NCI-H2227 (cell line): ENCODE results near the gene MYCBP.
A peak's percentile ranks its signal among the peaks of the same experiment; 100 is the strongest.
"Not testable (repeated sequence)": the region's sequence is repeated elsewhere in the genome, so short reads cannot be mapped to it uniquely, and the experiment has no call there.

Source experiments
- DNase-seq: peaks from one replicate; lab custom pipeline; 2025; ENCODE audit not compliant: unreplicated experiment; lab: John Stamatoyannopoulos, UW

The MYCBP gene

DNA sequence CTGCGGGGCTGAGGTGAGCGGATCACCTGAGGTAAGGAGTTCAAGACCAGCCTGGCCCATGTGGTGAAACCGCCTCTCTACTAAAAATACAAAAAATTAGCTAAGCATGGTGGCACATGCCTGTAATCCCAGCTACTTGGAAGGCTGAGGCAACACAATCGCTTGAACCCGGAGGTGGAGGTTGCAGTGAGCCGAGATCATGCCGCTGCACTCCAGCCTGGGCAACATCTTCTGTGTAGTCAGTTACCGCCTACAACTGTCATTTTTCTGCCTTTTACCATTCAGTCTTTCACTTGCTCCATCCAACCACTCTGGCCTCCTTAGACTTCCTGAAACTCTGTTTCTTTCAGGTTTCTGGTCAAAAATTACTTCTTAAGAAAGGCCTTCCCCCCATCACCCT, 2.2 kb downstream of the MYCBP start:
- no peak for DNase-seq

DNA sequence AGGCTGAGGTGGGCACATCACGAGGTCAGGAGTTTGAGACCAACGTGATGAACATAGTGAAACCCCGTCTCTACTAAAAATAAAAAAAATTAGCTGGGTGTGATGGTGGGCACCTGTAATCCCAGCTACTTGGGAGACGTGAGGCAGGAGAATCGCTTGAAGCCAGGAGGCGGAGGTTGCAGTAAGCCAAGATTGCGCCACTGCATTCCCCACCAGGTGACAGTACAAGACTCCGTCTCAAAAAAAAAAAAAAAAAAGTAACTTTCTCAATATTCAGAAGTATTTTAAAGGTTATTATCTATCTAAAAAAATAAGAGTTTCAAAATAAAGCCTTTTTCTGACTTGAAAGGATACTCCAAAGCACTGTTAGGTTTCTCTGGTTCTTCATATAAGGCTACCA, 5.9 kb downstream of the MYCBP start:
- no peak for DNase-seq

DNA sequence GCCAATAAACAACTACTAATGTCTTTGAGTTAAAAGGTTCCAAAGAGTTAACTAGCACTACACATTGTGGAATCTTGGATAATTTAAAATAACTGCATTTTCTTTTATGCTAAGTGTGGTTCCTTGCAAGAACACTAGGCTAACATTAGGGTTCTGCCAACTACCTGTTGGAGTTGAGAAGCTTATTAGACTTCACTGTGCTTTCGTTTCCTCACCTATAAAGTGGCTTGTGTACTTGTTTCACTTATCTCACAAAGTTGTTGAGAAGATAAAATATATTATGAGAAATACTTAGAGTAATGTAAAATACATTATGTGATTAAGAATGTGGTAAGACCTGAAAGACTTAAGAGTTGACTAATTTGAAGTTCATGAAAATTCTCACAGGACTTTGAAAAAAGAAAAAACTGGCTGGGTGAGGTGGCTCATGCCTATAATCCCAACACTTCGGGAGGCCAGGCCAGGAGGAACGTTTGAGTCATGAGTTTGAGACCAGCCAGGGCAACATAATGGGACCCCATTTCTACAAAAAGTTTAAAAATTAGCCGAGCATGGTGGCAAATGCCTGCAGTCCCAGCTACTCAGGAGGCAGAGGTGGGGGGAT, 7.9 kb downstream of the MYCBP start:
- no peak for DNase-seq

DNA sequence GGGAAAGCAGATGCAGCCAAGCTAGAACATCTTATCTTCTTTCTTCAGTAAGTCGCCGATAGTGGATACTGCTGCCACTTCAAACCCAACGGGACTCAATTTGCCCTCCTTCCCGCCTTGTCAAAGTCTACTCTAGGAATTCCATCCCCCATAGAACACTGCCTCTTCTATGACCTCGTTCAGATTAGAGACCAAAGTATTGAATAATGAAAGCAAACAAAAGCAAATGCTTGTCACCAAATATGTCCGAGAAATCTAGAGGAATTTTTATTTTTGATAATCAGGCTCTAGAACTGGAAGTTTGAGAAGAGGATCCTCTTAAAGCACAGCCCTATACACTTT, 12.7 kb downstream of the MYCBP start:
- DNase-seq, result peak; percentile 31

DNA sequence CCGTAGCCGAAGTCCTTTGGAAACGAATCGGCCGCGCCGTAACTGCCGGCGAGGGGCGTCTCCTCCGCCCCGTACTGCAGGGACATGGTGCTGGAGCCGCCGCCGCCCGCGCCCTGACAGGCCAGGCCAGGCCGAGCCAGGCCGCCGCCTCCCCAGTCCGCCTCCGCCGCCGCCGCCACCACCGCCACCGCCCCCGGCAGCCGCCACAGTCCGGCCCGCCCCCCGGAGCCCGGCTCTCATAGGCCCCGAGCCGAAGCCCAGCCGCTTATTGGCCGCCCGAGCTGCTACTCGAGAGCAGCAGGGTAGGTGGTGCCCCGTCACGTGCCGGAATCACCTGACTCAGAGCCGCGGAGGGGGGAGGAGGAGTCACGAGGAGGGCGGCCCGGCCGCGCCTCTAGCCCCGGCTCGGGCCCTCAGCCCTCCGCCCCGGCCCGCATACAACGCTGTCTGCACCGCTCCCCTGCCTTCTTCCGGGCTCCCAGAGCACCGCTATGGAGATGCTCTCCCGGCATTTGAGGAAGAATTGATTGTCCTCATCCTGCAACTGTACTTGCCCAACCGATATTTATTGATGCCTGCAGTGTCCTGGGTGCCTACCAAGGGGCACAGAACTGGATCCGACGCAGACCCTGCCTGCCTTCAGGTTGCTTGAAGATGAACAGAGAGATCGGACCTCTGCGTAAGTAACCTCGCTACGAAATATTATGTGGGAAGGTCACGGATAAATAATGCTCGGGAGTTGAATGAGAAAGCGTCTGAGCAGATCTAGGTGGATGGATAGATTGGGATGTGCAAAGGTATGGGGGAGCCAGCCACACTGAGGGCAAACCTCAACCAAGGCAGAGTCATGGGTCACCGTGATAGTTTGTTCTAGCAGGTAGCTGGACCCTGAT, 13.3 kb downstream of the MYCBP start, which contains the start of gene RRAGC:
TSS of gene RRAGC (minus strand) at position 212 of the 893 bp plus-strand sequence. CDS start at position 86, 126 bp downstream.
- DNase-seq, result peak; percentile 99

DNA sequence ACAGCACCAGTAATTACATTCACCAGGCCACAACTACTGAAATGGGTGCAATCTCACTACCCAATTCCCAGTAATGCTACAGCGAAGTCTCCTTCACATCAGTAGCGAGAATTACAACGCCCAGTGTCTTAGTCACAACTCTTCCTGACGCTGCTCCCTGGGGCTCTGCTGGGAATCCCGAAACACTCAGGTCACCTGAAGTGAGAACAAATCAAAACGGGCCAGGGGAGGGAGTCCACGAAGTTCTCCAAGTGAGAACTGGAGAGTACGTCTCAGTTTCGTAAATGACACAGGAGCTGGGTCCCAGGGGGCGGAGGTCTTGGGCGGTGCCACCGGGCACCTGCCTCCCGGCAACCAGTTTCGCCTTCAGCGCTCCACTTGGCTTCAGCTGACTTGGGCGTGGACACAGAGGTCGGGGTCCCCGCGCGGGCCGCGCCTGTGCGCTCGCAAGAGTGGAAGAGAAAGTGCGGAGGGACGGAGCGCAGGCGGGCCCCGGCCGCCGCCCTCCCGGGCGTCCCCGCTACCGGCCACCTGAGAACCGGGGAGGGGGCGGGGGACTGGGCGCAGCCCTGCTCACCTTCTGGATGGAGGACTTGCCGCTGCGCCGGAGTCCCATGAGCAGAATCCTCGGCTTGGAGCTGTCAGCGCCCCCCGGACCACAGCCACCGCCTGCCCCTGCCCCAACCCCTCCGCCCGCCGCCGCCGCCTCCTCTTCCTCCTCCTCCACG, 14.2 kb downstream of the MYCBP start:
- peak; percentile 36 for DNase-seq

DNA sequence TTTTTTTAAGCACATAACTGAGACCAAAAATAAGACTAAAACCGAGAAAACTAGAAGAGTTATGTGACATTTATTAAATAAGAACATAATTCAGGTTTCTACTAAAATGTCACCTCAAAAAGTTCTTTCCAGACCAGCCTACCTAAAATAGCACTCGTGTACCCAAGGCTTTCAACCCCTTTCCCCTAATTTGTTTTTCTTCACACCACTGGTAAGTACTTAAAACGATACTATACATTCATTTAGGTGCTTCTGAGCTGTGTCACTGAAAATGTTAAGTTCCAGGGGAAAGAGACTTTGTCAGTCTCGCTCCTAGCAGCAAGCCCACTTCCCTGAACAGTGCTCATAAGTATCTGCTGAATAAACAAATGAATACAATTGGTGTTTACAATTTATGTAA, 20.4 kb downstream of the MYCBP start:
- no peak for DNase-seq

DNA sequence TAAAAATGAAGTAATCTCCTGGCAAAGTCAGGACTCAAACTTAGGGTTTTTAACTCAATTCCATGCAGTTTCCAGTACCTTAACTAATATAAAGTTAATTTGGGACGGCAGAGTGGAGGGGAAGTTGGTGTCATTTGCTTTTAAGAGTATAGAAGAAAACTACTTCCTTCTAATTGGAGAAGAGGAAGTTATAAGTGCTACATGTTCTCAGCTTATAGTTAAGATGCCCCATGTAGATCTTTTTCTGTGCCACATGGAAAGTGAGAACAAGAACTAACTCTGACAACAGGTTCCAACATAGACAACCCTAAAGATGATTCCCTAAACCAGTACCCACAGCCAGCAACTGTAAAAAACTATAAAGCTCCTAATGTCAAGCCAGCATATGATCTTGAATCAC, 25.1 kb downstream of the MYCBP start:
- no peak for DNase-seq

DNA sequence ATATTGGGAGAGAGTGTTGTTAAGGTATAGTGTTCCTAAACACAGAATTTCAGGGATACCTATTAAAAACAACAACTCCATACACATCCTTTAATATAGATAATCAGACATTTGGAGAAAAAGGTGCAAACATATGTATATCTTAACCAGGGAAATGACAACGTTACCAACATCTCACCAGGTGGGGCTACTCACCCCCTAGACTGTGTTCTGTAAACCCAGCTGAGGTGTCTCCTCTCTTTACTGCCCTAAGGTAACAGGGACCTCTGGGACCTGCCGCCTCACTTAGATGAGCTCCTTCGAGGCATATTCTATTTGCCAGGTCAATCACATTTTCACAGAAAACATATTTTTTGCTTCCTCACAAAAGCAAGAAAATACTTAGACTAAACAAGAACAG, 26.9 kb downstream of the MYCBP start:
- no peak for DNase-seq

DNA sequence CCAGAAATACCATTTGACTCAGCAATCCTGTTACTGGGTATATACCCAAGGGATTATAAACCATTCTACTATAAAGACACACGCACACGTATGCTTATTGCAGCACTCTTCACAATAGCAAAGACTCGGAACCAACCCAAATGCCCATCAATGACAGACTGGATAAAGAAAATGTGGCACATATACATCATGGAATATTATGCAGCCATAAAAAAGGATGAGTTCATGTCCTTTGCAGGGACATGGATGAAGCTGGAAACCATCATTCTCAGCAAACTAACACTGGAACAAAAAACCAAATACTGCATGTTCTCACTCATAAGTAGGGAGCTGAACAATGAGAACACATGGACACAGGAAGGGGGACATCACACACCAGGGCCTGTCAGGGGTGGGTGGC, 28.1 kb downstream of the MYCBP start:
- not testable (repeated sequence) for DNase-seq

DNA sequence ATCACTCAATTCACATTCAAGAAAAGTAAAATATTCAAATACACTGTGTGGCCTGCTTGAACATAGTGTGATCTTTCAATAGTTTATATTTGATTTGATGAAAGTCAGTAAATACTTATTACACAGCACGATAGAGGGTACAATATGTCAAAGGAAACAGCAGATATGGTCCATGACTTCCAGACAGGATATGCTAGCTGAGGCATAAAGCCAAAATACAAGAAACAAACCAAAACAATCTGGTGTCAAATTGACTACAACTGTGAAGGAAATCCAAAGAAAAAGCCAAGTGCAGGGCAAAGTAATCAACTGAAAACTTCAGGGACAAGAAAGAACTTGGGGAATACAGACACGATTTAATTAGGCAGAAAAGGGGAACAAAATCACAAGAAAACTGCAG, 32.9 kb downstream of the MYCBP start:
- DNase-seq, result no peak

DNA sequence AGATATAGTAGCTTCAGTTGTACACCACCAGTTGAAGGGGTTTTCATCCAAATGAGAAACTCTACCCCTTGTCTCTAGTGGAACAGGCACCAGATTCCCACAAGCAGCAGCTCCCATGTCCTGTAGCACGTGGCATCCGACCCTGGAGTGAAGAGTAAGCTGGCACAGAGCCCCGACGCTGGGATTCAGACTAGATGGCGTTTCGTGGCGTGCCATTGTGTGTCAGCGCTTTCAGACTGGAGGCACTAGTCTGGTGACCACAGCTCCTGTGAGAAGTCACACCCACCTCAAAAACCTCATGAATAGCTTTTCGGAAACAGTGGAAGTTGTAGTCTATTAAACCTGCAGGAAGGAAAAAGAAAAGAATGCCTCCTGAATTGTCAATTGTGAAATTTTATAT, 33.8 kb downstream of the MYCBP start:
- no peak for DNase-seq

DNA sequence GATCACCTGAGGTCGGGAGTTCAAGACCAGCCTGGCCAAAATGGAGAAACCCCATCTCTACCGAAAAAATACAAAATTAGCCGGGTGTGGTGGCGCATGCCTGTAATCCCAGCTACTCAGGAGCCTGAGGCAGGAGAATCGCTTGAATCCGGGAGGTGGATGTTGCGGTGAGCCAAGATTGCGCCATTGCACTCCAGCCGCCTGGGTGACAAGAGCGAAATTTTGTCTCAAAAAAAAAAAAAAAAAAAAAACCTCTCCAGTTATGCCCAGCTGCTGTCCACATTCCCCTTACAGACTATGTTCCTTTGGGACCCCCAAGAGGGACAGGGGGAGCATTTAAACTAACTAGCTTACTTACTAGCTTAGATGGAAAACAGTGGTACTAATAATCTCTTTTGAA, 36.8 kb downstream of the MYCBP start:
- DNase-seq, result not testable (repeated sequence)

DNA sequence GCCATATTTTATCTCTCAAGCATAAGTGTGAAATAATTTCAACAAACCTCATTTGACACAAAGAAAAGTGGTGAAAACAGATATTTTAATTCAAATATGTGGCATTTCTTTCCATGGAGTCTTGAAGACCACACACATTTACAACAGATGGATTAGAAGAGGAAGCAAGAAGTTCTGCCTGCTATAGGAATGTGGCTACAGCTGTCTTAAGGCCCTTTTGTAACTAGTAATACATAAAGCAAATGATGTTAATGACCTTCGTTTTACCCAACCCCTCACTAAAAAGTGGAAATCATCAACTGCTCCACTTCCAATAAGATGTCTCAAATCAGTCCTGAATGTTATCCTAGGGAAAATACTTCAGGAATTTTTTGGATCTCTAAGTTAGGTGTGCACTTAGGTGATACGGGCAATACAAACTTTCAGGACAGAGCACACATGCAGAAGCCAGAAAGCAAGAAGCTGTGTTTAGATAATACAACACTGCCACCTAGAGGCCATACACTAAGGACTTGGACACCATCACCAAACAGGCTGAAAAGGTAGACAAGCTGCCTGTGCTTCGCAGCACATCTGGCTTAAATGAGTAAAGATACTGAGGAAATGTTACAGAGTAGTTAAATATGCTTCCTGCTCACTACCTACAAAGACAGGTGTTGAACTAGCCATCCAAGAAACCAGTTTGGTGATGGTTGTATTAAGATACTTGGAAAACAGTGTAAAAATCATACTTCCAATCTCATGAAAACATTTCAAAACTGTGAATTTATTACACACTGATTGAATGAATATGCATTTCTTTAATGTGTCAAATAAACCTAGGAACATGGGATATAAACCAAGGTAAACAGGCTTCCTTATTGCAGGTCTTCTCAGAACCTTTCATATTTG, 38.0 kb downstream of the MYCBP start:
- DNase-seq, result peak; percentile 90

DNA sequence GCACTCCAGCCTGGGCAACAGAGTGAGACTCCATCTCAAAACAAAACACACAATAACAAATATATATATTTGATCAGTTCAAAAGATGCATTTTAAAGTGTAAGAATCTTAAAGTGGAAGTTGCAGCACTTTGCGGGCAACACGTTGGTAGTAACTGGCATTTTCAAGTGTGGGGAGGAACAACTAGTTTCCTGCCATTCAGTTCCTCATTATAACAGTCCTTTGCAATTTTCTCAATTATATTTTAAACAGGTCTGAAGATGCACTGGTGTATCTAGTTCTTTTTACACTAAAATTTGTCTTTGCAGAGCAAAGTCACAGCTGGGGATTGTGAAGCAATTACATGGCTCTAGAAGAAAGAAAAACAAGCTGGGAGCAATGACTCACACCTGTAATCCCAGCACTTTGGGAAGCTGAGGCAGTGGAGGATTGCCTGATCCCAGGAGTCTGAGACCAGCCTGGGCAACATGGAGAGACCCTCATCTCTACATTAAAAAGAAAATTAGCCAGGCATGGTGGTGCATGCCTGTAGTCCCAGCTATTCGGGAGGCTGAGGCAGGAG, 38.8 kb downstream of the MYCBP start:
- no peak for DNase-seq

DNA sequence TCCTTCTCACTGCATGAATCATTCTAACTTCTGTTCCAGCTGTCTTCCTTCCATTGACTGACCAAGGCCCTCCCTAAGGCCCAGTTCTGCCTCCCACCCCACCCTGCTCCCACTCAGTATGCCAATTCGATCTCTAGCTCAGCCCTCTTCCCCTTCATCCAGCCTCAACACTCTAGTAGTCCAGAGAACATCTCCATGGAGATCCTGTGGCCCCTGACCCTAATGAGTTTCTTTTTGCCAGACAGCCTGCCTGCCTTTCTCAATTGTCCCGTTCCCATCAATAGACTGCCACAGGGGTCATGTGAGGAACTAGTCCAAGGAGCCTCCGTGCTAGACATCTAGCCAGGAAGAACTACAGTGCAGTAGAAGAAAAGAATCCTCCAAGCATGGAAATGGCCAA, 40.0 kb downstream of the MYCBP start:
- no peak for DNase-seq

DNA sequence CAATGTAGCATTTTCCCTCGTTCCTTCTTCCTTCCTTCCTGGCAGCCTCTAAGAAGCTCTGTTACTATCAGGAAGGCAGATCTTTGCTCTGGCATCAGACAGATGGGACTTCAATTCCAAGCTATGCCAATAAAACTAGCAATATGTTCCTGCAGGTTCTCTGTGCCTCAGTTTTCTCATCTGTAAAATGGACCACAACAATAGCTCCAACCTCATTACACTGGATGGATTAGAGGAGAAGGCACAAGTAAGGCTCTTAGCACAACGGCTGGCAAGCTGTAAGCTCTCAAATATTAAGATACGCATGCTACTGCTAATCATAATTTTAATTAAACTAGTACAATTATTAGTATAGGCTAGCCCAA, 40.8 kb downstream of the MYCBP start:
- no peak for DNase-seq

DNA sequence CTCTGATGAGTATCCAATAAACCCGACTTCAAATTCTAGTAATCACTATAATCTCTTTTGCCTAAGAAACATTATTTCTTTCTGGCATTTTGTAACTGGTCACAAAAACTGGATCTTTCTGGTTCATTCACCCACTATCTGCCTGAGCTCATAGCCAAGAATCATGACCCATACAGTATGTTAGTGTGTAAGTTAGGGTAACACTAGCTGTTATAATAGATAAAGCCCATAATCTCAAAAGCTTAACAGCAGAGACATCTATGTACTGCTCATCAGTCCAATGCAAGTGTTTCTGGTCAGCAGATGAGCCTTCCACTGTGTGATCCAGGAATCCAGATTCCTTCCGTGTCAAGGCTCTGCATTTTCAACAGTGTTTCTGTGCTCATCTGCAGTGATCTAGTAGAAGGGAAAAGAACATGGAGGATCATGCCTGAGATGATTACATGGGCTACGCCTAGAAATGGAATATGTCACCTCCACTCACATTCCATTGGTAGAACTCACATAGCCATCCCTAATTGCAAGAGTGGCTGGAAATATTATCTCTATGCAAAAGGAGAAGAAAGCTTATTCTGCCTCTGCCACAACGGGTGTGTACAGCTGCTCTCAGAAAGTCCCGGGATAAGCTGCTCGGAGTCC, 41.3 kb downstream of the MYCBP start:
- DNase-seq, result no peak

DNA sequence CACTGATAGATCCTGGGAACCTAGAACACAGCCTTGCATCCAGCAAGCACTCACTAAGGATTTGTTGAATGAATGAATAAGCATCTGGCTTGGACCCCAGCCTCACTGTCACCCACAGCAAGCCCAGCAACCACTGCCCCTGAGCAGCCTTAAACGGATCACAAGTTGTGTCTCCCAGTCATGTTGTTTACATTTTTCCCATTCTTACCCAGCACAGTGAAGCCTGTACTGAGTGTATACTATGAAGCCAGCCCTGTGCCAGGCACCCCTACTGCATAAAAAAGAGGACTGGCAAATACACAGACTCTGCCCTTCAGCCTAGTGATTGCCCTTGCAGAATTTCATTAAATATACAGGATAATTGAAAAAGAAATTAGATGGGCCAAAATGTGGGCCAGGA, 43.8 kb downstream of the MYCBP start:
- DNase-seq, result no peak

DNA sequence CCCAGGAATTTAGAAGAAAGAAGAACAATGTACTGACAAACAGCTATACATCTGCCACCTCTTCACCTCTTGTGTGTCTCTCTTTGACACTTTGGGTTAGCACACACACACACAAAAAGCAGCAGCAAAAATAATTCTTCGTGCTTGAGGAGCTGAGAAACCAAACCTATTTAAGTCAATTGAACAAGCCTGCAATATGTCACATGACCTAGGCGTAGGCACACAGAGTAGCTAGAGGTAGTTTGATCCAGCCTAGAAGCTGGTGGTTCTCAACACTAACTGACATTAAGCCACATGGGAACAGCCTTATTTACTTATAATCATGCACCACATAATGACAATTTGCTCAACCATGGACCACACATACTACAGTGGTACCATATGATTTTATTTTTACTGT, 45.8 kb downstream of the MYCBP start:
- DNase-seq, result no peak
